Type B pancreatic cell (in vitro differentiated cells): ENCODE data around the gene AAR2. TPM values are rescaled to one million over a fixed set of nuclear protein-coding genes. Genes with fewer than 3 reads are reported as not detected.

Experiments
- DNase-seq: peaks from one replicate; pipeline ENCODE4 v3.0.0; 2021; ENCODE audit warnings: mixed read lengths; ENCODE audit not compliant: unreplicated experiment; ENCODE audit errors: extremely low spot score
- H3K27ac Mint-ChIP-seq: 2 replicates; pipeline ENCODE4 v1.8.0; 2021; ENCODE audit warnings: mild to moderate bottlenecking, mixed read lengths
- H3K27me3 Mint-ChIP-seq: 2 replicates; pipeline ENCODE4 v1.8.0; 2021; ENCODE audit warnings: mixed read lengths
- H3K36me3 Mint-ChIP-seq: 2 replicates; pipeline ENCODE4 v1.8.0; 2021; ENCODE audit warnings: mixed read lengths
- H3K4me1 Mint-ChIP-seq: one replicate; pipeline ENCODE4 v1.8.0; 2021; ENCODE audit warnings: mixed read lengths; ENCODE audit not compliant: unreplicated experiment
- H3K4me3 Mint-ChIP-seq: 2 replicates; pipeline ENCODE4 v1.8.0; 2021; ENCODE audit warnings: mild to moderate bottlenecking, mixed read lengths
- H3K9me3 Mint-ChIP-seq: 2 replicates; pipeline ENCODE4 v1.8.0; 2021; ENCODE audit warnings: mixed read lengths
- total RNA-seq: library from RNA; stranded (reverse); gene quantifications from 2 replicates; pipeline ENCODE4 v1.2.1, GENCODE V29; 2021; ENCODE audit warnings: low replicate concordance
- TF ChIP-seq, protein P1 (sequence below): fragments of 200-600 bp; sonication (generic); conservative IDR thresholded peaks from 2 replicates; pipeline ENCODE4 v1.5.0; 2021; ENCODE audit warnings: antibody characterized with exemption, mild to moderate bottlenecking

The AAR2 gene
- total RNA-seq, 1 donor from 2014 or later = 27.0 TPM

DNA sequence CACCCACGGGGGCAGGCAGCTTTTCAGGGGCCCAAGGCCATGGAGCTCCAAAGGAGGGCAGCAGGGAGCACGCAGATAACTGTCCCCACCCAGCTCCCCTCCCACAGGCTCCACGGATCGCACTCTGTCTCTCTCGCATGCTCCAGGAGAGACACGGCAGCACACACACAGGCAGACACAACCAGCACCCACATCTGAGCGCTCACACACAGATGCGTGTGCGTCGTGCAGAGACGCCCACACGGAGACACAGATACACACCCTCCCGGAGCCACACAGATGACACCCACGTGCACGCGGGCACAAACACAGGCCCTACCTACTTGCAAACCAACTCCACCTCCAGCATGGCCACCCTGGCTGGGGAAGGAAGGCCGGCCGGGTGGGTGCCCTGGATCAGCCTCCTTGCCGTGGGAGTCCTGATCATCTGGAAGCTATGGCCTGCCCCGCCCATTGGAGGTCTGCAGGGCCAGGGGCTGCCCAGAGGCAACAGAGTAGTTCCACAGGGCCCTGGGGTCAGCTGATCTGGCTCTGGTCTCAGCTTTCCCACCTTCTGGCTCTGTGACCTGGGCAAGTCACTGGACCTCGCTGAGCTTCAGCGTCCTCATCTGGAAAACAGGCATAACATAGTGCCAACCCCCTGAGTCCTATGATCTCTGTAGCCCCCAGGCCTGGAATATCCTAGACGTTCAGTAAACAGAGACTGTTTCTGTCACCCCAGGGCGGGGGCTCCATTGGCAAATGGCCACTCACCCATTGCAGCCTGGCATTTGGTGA lies 31.5 kb downstream of the AAR2 start:
- Mint-ChIP-seq H3K27me3 (no peaks in the 10 kb centered on the region), H3K36me3 (no peaks in the 10 kb centered on the region), H3K4me1 (no peaks in the 10 kb centered on the region), H3K9me3 (no peaks in the 10 kb centered on the region), H3K4me3 (no peak overlapping the region), H3K27ac (no peak overlapping the region)
- TF ChIP-seq, protein P1, sequence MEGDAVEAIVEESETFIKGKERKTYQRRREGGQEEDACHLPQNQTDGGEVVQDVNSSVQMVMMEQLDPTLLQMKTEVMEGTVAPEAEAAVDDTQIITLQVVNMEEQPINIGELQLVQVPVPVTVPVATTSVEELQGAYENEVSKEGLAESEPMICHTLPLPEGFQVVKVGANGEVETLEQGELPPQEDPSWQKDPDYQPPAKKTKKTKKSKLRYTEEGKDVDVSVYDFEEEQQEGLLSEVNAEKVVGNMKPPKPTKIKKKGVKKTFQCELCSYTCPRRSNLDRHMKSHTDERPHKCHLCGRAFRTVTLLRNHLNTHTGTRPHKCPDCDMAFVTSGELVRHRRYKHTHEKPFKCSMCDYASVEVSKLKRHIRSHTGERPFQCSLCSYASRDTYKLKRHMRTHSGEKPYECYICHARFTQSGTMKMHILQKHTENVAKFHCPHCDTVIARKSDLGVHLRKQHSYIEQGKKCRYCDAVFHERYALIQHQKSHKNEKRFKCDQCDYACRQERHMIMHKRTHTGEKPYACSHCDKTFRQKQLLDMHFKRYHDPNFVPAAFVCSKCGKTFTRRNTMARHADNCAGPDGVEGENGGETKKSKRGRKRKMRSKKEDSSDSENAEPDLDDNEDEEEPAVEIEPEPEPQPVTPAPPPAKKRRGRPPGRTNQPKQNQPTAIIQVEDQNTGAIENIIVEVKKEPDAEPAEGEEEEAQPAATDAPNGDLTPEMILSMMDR = no peak
- no peak for DNase-seq

DNA sequence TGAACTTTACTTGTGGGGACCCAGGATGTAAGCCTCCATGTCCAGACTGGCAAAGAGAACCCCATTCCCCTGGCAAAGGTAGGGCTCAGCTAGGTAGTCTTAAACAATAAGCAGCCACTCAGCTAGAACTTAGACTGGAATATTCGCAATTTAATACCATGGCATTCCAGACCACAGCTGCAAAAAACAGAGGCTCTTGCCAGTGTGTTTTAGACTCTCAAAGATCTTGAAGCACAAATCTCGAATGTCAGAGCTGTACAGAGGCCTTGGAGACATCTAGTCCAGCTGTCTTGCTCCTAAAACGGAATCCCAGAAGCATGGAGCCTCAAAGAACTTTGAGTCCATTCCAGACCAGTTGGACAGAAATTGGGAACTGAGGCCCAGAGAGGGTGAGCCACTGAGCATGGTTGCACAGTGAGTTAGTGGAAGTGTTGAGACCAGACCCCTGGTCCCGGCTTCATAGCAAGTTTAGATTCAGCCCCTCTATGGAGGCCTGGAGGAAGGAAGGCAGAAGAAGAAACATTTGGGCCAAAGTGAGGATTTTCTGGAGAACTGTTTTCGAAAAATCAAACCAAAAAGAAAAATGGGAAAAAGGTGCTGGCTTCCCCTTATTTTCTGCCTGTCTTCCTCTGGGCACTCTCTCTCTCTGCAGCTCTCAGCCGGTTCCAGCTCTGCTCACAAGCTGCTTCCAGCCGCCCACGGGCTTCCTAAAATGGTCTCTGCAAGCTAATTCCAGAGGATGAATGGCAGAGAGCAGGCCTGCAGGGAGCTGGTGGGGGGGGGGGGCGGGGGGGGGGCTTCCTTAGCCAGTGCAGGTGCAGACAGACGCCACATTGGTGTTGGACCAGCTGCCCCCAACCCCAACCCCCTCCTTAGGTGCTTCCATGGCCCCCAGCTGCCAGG lies 32.4 kb downstream of the AAR2 start:
- TF ChIP-seq, protein P1 = no peak
- DNase-seq = no peak
- Mint-ChIP-seq H3K4me3 (no peak overlapping the region), H3K4me1 (no peaks in the 10 kb centered on the region), H3K9me3 (no peaks in the 10 kb centered on the region), H3K27me3 (no peaks in the 10 kb centered on the region), H3K36me3 (no peaks in the 10 kb centered on the region), H3K27ac (no peak overlapping the region)

DNA sequence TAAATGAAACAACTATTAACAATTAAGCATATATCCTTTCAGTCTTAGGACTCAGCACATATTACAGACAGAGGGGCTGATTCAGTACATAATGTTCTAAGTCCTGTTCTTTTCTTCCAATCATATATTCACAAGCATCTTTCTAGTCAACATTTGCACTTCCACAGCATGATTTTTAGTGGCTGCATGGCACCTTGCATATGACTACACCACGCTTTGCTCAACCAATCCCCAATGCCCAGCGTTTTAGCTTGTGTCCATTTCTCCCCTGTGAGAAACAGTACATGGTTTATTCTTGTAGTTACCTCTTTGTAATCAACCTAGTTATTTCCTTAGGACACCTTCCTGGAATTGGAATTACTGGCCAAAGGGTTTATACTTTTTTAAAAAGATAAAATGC lies 33.2 kb downstream of the AAR2 start:
- Mint-ChIP-seq H3K4me1 (no peaks in the 10 kb centered on the region), H3K27ac (no peak overlapping the region)
- TF ChIP-seq, protein P1 = no peak

DNA sequence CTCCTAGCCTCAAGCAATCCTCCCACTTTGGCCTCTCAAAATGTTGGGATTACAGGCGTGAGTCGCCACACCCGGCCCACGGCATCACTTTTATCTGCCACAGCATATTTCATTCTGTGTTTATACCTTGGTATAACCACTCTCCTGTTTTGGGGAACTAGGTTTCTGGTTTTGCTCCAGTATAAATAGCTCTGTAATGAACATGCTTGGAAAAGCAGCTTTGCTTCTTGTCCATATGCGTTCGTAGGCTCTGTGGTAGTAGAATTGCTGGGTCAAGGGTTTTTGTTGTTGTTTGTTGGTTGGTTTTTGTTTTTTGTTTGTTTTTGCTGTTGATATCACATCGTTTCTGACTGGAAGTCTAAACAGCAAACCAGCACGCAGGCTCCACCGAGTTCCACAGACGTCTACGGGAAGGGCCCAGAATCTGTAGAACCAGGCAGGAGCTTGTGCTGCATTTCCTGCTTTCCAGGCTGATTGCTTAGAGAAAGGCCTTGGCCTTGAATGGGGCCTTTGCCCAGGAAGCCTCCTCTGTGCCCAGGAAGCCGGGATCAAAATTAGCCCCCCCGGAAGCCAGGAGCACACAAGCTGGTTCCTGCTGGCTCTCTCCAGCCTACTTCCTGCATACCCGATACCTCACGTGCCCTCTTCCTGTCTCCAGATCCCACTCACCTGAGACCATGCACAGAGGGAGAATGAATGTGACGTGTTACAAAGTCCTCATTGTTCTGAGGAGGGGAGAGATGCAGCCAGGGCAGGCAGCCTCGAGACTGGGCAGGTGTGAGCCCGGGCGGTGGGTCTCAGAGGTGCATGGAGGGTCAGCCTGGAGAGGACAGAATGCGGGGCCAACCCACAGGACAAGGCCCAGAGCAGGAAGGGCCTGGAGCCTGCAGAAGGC lies 34.7 kb downstream of the AAR2 start:
- Mint-ChIP-seq H3K27ac (no peak overlapping the region), H3K4me3 (no peak overlapping the region), H3K27me3 (no peaks in the 10 kb centered on the region), H3K36me3 (no peaks in the 10 kb centered on the region), H3K9me3 (no peaks in the 10 kb centered on the region), H3K4me1 (no peaks in the 10 kb centered on the region)
- no peak for DNase-seq
- TF ChIP-seq, protein P1 = no peak

More for the DNA sequence above, 33.2 kb downstream of the AAR2 start:
- no peaks in the 10 kb centered on the region for H3K36me3 Mint-ChIP-seq
- H3K9me3 Mint-ChIP-seq = no peaks in the 10 kb centered on the region
- no peak for DNase-seq
- no peak overlapping the region for H3K4me3 Mint-ChIP-seq
- no peaks in the 10 kb centered on the region for H3K27me3 Mint-ChIP-seq
